HL-60 (cell line): ENCODE results near the gene GSTCD.

ENCODE experiments used
- DNase-seq, 2 experiments: peaks; one replicate each; pipeline ENCODE4 v3.0.0-alpha.2; 2010 to 2020; ENCODE audit warnings: low read depth in 1 of 2, low spot score in 1 of 2
- H3K27ac ChIP-seq: fragments of 250-450 bp; sonication (Bioruptor Pico); replicated peaks from 2 replicates; pipeline ENCODE4 v1.5.1; 2020; ENCODE audit warnings: mild to moderate bottlenecking, moderate library complexity
- H3K27me3 ChIP-seq: fragments of 250-450 bp; sonication (Bioruptor Pico); 2 replicates; pipeline ENCODE4 v1.5.1; 2021; ENCODE audit warnings: mild to moderate bottlenecking, moderate library complexity; ENCODE audit not compliant: insufficient read depth, poor library complexity, severe bottlenecking
- H3K4me3 ChIP-seq: replicated peaks from 2 replicates; pipeline ENCODE4 v1.5.1; 2011; ENCODE audit warnings: mild to moderate bottlenecking, control low read depth, low read length; ENCODE audit not compliant: insufficient read depth
- GABPA ChIP-seq: IDR thresholded peaks from 2 replicates; pipeline ENCODE4 v1.6.1; 2012; ENCODE audit warnings: low read depth
- POLR2AphosphoS5 ChIP-seq: IDR thresholded peaks from 2 replicates; pipeline ENCODE4 v1.6.1; 2012; ENCODE audit warnings: low read depth
- SPI1 ChIP-seq: IDR thresholded peaks from 2 replicates; pipeline ENCODE4 v1.6.1; 2012; ENCODE audit warnings: low read depth, mild to moderate bottlenecking, borderline replicate concordance
- TF ChIP-seq, protein P1 (sequence below): IDR thresholded peaks from one replicate; pipeline ENCODE4 v1.5.1; 2011; ENCODE audit warnings: low read length, control low read depth, inconsistent platforms; ENCODE audit not compliant: insufficient read depth
- TF ChIP-seq, protein P2 (sequence below): IDR thresholded peaks from 2 replicates; pipeline ENCODE4 v1.6.1; 2012; ENCODE audit warnings: low read depth; ENCODE audit not compliant: insufficient replicate concordance

GSTCD gene

GRCh38 chr4:105895583-105896460 is 187.2 kb downstream of the GSTCD start:
- no peak for DNase-seq
- H3K4me3 ChIP-seq: peak overlapping the region; percentile 6
- TF ChIP-seq, protein P1, sequence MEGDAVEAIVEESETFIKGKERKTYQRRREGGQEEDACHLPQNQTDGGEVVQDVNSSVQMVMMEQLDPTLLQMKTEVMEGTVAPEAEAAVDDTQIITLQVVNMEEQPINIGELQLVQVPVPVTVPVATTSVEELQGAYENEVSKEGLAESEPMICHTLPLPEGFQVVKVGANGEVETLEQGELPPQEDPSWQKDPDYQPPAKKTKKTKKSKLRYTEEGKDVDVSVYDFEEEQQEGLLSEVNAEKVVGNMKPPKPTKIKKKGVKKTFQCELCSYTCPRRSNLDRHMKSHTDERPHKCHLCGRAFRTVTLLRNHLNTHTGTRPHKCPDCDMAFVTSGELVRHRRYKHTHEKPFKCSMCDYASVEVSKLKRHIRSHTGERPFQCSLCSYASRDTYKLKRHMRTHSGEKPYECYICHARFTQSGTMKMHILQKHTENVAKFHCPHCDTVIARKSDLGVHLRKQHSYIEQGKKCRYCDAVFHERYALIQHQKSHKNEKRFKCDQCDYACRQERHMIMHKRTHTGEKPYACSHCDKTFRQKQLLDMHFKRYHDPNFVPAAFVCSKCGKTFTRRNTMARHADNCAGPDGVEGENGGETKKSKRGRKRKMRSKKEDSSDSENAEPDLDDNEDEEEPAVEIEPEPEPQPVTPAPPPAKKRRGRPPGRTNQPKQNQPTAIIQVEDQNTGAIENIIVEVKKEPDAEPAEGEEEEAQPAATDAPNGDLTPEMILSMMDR: no peak
- no peak for TF ChIP-seq POLR2AphosphoS5
- TF ChIP-seq SPI1: no peak
- TF ChIP-seq, protein P2, sequence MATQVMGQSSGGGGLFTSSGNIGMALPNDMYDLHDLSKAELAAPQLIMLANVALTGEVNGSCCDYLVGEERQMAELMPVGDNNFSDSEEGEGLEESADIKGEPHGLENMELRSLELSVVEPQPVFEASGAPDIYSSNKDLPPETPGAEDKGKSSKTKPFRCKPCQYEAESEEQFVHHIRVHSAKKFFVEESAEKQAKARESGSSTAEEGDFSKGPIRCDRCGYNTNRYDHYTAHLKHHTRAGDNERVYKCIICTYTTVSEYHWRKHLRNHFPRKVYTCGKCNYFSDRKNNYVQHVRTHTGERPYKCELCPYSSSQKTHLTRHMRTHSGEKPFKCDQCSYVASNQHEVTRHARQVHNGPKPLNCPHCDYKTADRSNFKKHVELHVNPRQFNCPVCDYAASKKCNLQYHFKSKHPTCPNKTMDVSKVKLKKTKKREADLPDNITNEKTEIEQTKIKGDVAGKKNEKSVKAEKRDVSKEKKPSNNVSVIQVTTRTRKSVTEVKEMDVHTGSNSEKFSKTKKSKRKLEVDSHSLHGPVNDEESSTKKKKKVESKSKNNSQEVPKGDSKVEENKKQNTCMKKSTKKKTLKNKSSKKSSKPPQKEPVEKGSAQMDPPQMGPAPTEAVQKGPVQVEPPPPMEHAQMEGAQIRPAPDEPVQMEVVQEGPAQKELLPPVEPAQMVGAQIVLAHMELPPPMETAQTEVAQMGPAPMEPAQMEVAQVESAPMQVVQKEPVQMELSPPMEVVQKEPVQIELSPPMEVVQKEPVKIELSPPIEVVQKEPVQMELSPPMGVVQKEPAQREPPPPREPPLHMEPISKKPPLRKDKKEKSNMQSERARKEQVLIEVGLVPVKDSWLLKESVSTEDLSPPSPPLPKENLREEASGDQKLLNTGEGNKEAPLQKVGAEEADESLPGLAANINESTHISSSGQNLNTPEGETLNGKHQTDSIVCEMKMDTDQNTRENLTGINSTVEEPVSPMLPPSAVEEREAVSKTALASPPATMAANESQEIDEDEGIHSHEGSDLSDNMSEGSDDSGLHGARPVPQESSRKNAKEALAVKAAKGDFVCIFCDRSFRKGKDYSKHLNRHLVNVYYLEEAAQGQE: no peak
- no peak for TF ChIP-seq GABPA
- H3K27me3 ChIP-seq: peaks cover 68% of the 10 kb centered on the region
- no peak overlapping the region for H3K27ac ChIP-seq

GRCh38 chr4:105896461-105896942 is 187.9 kb downstream of the GSTCD start:
- Histone ChIP-seq H3K27me3 (peaks cover 68% of the 10 kb centered on the region), H3K4me3 (peak overlapping the region; percentile 6; the same call in 1 of the 2 replicates), H3K27ac (no peak overlapping the region)
- no peak for TF ChIP-seq SPI1
- TF ChIP-seq, protein P1: no peak
- TF ChIP-seq GABPA: no peak
- TF ChIP-seq POLR2AphosphoS5: no peak
- TF ChIP-seq, protein P2: no peak
- DNase-seq: no peak
